Measurements from ENCODE around the gene ADCY3. TPM values are rescaled to one million over a fixed set of nuclear protein-coding genes. Genes with fewer than 3 reads are reported as not detected.

ADCY3 gene
- total and polyA plus RNA-seq, 10 of the 15 experiments (the other 5 are each of a cell fraction or from before 2014, with no cell fraction given): 2.8 to 102 (median 50.4) TPM

DNA sequence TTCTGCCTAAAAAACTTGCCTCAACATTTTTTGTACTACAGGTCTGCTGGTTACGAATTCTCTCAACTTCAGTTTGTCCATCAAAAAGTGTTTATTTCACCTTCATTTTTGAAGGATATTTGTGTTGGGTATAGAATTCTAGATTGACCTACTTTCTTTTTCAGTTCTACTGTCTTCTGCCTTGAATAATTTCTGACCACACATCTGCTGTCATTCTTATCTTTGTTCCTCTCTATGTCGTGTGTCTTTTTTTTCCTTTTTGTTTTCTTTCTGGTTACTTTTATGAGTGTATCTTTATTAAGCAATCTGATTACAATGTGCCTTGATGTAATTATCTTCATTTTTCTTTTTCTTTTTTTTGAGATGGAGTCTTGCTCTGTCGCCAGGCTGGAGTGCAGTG, 25.3 kb downstream of the ADCY3 start (continued):
- TF ChIP-seq ATF7 (IDR thresholded peaks at IDR 0.05; ENCODE audit: low read depth): no peak

DNA sequence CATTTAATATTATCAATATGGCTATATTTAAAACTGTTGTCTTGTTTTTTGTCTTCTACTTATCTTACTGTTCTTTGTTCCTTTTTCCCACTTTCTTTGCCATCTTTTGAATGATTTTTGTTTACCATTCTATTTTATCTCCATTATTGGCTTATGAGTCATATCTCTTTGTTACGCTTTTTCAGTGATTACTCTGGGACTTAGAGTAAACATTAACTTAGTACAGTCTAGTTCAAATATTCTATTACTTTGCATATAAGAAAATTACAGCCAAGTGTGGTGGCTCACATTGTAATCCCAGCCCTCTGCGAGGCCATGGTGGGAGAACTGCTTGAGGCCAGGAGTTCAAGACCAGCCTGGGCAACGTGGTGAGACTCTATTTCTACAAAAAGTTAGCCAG, 26.1 kb downstream of the ADCY3 start:
- BruUV-seq (replicated peaks): no TSS peak
- H3K4me2 ChIP-seq (ENCODE audit: control insufficient read depth, insufficient read depth): no peak overlapping the region
- H3K9ac ChIP-seq (ENCODE audit: control insufficient read depth, insufficient read depth, low read length): no peak overlapping the region
- WGBS (ENCODE audit: insufficient coverage, insufficient replicate concordance, low lambda C conversion rate, missing lambda C conversion rate): 96% methylated on average over 3 of the region's 3 CpGs
- DNase-seq (ENCODE audit: low read depth, low spot score) (no peak), ATAC-seq (no peak), FAIRE-seq (no peak)
- TF ChIP-seq CHD4 (IDR thresholded peaks at IDR 0.05) (no peak), JUND (IDR thresholded peaks at IDR 0.05; ENCODE audit: low read depth, low read length) (no peak), SUZ12 (IDR thresholded peaks at IDR 0.05; ENCODE audit: unreplicated experiment) (no peak), RCOR1 (conservative IDR thresholded peaks at IDR 0.05; ENCODE audit: low read depth, low read length) (no peak), FOXK2 (IDR thresholded peaks at IDR 0.05) (no peak), PML (IDR thresholded peaks at IDR 0.05; ENCODE audit: low read length) (no peak), GATAD2B (conservative IDR thresholded peaks at IDR 0.05; ENCODE audit: low read depth) (no peak)
- TF ChIP-seq, protein P1, sequence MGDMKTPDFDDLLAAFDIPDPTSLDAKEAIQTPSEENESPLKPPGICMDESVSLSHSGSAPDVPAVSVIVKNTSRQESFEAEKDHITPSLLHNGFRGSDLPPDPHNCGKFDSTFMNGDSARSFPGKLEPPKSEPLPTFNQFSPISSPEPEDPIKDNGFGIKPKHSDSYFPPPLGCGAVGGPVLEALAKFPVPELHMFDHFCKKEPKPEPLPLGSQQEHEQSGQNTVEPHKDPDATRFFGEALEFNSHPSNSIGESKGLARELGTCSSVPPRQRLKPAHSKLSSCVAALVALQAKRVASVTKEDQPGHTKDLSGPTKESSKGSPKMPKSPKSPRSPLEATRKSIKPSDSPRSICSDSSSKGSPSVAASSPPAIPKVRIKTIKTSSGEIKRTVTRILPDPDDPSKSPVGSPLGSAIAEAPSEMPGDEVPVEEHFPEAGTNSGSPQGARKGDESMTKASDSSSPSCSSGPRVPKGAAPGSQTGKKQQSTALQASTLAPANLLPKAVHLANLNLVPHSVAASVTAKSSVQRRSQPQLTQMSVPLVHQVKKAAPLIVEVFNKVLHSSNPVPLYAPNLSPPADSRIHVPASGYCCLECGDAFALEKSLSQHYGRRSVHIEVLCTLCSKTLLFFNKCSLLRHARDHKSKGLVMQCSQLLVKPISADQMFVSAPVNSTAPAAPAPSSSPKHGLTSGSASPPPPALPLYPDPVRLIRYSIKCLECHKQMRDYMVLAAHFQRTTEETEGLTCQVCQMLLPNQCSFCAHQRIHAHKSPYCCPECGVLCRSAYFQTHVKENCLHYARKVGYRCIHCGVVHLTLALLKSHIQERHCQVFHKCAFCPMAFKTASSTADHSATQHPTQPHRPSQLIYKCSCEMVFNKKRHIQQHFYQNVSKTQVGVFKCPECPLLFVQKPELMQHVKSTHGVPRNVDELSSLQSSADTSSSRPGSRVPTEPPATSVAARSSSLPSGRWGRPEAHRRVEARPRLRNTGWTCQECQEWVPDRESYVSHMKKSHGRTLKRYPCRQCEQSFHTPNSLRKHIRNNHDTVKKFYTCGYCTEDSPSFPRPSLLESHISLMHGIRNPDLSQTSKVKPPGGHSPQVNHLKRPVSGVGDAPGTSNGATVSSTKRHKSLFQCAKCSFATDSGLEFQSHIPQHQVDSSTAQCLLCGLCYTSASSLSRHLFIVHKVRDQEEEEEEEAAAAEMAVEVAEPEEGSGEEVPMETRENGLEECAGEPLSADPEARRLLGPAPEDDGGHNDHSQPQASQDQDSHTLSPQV (IDR thresholded peaks at IDR 0.05): no peak
- TF ChIP-seq, protein P2, sequence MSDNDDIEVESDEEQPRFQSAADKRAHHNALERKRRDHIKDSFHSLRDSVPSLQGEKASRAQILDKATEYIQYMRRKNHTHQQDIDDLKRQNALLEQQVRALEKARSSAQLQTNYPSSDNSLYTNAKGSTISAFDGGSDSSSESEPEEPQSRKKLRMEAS (IDR thresholded peaks at IDR 0.05; ENCODE audit: low read depth, low read length): no peak
- TF ChIP-seq, protein P3, sequence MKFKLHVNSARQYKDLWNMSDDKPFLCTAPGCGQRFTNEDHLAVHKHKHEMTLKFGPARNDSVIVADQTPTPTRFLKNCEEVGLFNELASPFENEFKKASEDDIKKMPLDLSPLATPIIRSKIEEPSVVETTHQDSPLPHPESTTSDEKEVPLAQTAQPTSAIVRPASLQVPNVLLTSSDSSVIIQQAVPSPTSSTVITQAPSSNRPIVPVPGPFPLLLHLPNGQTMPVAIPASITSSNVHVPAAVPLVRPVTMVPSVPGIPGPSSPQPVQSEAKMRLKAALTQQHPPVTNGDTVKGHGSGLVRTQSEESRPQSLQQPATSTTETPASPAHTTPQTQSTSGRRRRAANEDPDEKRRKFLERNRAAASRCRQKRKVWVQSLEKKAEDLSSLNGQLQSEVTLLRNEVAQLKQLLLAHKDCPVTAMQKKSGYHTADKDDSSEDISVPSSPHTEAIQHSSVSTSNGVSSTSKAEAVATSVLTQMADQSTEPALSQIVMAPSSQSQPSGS (IDR thresholded peaks at IDR 0.05; ENCODE audit: low read length): no peak
- TF ChIP-seq, protein P4, sequence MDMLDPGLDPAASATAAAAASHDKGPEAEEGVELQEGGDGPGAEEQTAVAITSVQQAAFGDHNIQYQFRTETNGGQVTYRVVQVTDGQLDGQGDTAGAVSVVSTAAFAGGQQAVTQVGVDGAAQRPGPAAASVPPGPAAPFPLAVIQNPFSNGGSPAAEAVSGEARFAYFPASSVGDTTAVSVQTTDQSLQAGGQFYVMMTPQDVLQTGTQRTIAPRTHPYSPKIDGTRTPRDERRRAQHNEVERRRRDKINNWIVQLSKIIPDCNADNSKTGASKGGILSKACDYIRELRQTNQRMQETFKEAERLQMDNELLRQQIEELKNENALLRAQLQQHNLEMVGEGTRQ (IDR thresholded peaks at IDR 0.05; ENCODE audit: borderline replicate concordance, low read depth, low read length): no peak
- ChIA-PET POLR2A (no interaction called here), CTCF (no interaction called here), SMC1A (ENCODE audit: uncharacterized antibody, unreplicated experiment) (no interaction called here), RAD21 (ENCODE audit: unreplicated experiment) (no interaction called here)
- H3K27me3 ChIP-seq (replicated peaks in 1 of 2; ENCODE audit: control insufficient read depth in 2 of 2, insufficient read depth in 2 of 2, low read length in 1 of 2): no peaks in the 10 kb centered on the region
- H4K20me1 ChIP-seq (ENCODE audit: control insufficient read depth, insufficient read depth): no peaks in the 10 kb centered on the region
- no peaks in the 10 kb centered on the region for H3K79me2 ChIP-seq (ENCODE audit: control insufficient read depth, insufficient read depth, low read length)
- no peak overlapping the region for H3K27ac ChIP-seq (ENCODE audit: control insufficient read depth, insufficient read depth)
- H2AFZ ChIP-seq (ENCODE audit: control insufficient read depth, low read depth, low read length): no peak overlapping the region
- H3K9me3 ChIP-seq (replicated peaks; ENCODE audit: control insufficient read depth, insufficient read depth, low read length): peaks cover 11% of the 10 kb centered on the region
- intact Hi-C loops (cut with micrococcal nuclease; ENCODE audit: unreplicated experiment) (no loop called here), in situ Hi-C loops (cut with MboI) (no loop called here)
- peaks cover 10 to 15% of the 10 kb centered on the region in 2 experiments for H3K36me3 ChIP-seq (ENCODE audit: control insufficient read depth in 2 of 2, insufficient read depth in 2 of 2, low read length in 1 of 2)
- H3K4me1 ChIP-seq (ENCODE audit: control insufficient read depth, insufficient read depth, low read length): no peaks in the 10 kb centered on the region
- no peak overlapping the region for H3K4me3 ChIP-seq
